Neural cell (in vitro differentiated cells): ENCODE measurements around the gene SMARCD1. TPM values are rescaled to one million over a fixed set of nuclear protein-coding genes. Genes with fewer than 3 reads are reported as not detected.

Experiments used
- H2AFZ ChIP-seq: fragments of 200-600, 300-800 bp; sonication (generic), shearing (Covaris generic); 2 replicates; pipeline ENCODE4 v1.6.0; 2014; ENCODE audit warnings: low read depth, mild to moderate bottlenecking, antibody characterized with exemption, low read length, moderate library complexity
- H3F3A ChIP-seq: fragments of 200-600 bp; shearing (Covaris generic); 2 replicates; pipeline ENCODE4 v1.6.1; 2016; ENCODE audit warnings: mild to moderate bottlenecking, moderate library complexity, mixed read lengths, antibody characterized with exemption, low read length; ENCODE audit not compliant: insufficient read depth, poor library complexity, severe bottlenecking
- H3K27ac ChIP-seq: fragments of 200-600, 300-800 bp; sonication (generic), shearing (Covaris generic); 2 replicates; pipeline ENCODE4 v1.5.1; 2014; ENCODE audit warnings: mild to moderate bottlenecking, low read length, moderate library complexity
- H3K27me3 ChIP-seq: fragments of 300-800, 200-600 bp; sonication (generic), shearing (Covaris generic); 2 replicates; pipeline ENCODE4 v1.6.0; 2014; ENCODE audit warnings: mild to moderate bottlenecking, low read depth, low read length, moderate library complexity; ENCODE audit not compliant: insufficient read depth
- H3K36me3 ChIP-seq: fragments of 300-800, 200-600 bp; sonication (generic), shearing (Covaris generic); 2 replicates; pipeline ENCODE4 v1.5.1; 2014; ENCODE audit warnings: mild to moderate bottlenecking, antibody characterized with exemption, low read length, moderate library complexity; ENCODE audit not compliant: insufficient read depth
- H3K4me2 ChIP-seq: fragments of 300-800, 200-600 bp; sonication (generic), shearing (Covaris generic); 2 replicates; pipeline ENCODE4 v1.6.0; 2014; ENCODE audit warnings: mild to moderate bottlenecking, low read length
- H3K4me3 ChIP-seq: fragments of 300-800, 200-600 bp; sonication (generic), shearing (Covaris generic); 2 replicates; pipeline ENCODE4 v1.5.1; 2014; ENCODE audit warnings: mild to moderate bottlenecking, low read length, moderate library complexity
- H3K79me2 ChIP-seq: fragments of 200-600 bp; shearing (Covaris generic); replicated peaks from 2 replicates; pipeline ENCODE4 v1.6.0; 2014; ENCODE audit warnings: mild to moderate bottlenecking, low read length, moderate library complexity; ENCODE audit not compliant: insufficient read depth
- H3K9ac ChIP-seq: fragments of 300-800, 200-600 bp; sonication (generic), shearing (Covaris generic); 2 replicates; pipeline ENCODE4 v1.6.1; 2016; ENCODE audit warnings: mild to moderate bottlenecking, low read length, mixed read lengths
- H3K9me2 ChIP-seq: fragments of 200-600 bp; shearing (Covaris generic); 2 replicates; pipeline ENCODE4 v1.6.1; 2016; ENCODE audit warnings: mild to moderate bottlenecking, low read length, mixed read lengths; ENCODE audit not compliant: insufficient read depth
- H3K9me3 ChIP-seq: fragments of 200-600, 300-800 bp; sonication (generic), shearing (Covaris generic); 2 replicates; pipeline ENCODE4 v1.6.1; 2016; ENCODE audit warnings: mild to moderate bottlenecking, mixed run types, low read length, moderate library complexity, mixed read lengths
- H4K20me1 ChIP-seq: fragments of 200-600 bp; shearing (Covaris generic); 2 replicates; pipeline ENCODE4 v1.6.1; 2016; ENCODE audit warnings: mild to moderate bottlenecking, mixed run types; ENCODE audit not compliant: insufficient read depth
- EP300 ChIP-seq: fragments of 450-650 bp; conservative IDR thresholded peaks from 2 replicates; pipeline ENCODE4 v1.6.1; 2014; ENCODE audit warnings: antibody characterized with exemption, mild to moderate bottlenecking, moderate library complexity; ENCODE audit not compliant: poor library complexity, severe bottlenecking
- EZH2 ChIP-seq: fragments of 200-600, 300-800 bp; shearing (Covaris generic), sonication (generic); IDR thresholded peaks from 2 replicates; pipeline ENCODE4 v1.6.1; 2014; ENCODE audit warnings: antibody characterized with exemption, low read length, borderline replicate concordance, mild to moderate bottlenecking; ENCODE audit not compliant: insufficient read depth, poor library complexity, severe bottlenecking
- POLR2AphosphoS5 ChIP-seq: IDR thresholded peaks from 2 replicates; pipeline ENCODE4 v1.6.1; 2012
- RAD21 ChIP-seq: fragments of 450-650 bp; conservative IDR thresholded peaks from 2 replicates; pipeline ENCODE4 v1.6.1; 2014; ENCODE audit warnings: antibody characterized with exemption, mild to moderate bottlenecking, moderate library complexity
- REST ChIP-seq: IDR thresholded peaks from 2 replicates; pipeline ENCODE4 v1.6.1; 2012; ENCODE audit warnings: borderline replicate concordance
- SMC3 ChIP-seq: fragments of 450-650 bp; conservative IDR thresholded peaks from 2 replicates; pipeline ENCODE4 v1.6.1; 2014; ENCODE audit warnings: antibody characterized with exemption, mild to moderate bottlenecking, moderate library complexity; ENCODE audit not compliant: poor library complexity
- TAF1 ChIP-seq: IDR thresholded peaks from 2 replicates; pipeline ENCODE4 v1.6.1; 2012; ENCODE audit warnings: low read depth
- polyA plus RNA-seq: library from polyadenylated mRNA; depleted of rRNA; stranded (reverse); fragments of >200 nt; gene quantifications from 2 replicates; pipeline ENCODE4 v1.2.3, GENCODE V29; 2014
- TF ChIP-seq, protein P1 (sequence below): fragments of 450-650 bp; IDR thresholded peaks from 2 replicates; pipeline ENCODE4 v1.5.1; 2014; ENCODE audit warnings: antibody characterized with exemption, mild to moderate bottlenecking, moderate library complexity; ENCODE audit not compliant: poor library complexity, severe bottlenecking

SMARCD1 gene
- polyA plus RNA-seq, 1 donor from 2014 or later = 90.9 TPM

GRCh38 chr12:50100561-50100960, 15.4 kb downstream of the SMARCD1 start:
- Histone ChIP-seq H3K27me3 (no peaks in the 10 kb centered on the region), H4K20me1 (no peaks in the 10 kb centered on the region), H3K36me3 (peaks cover 5% of the 10 kb centered on the region), H3F3A (peaks cover 4% of the 10 kb centered on the region), H3K9me2 (no peaks in the 10 kb centered on the region), H3K27ac (no peak overlapping the region), H3K4me3 (no peak overlapping the region), H3K4me2 (no peak overlapping the region), H2AFZ (no peak overlapping the region), H3K9me3 (no peaks in the 10 kb centered on the region), H3K79me2 (no peaks in the 10 kb centered on the region), H3K9ac (no peak overlapping the region)
- no peak for TF ChIP-seq SMC3
- no peak for TF ChIP-seq REST
- no peak for TF ChIP-seq TAF1
- no peak for TF ChIP-seq EZH2
- TF ChIP-seq EP300 = no peak
- no peak for TF ChIP-seq RAD21
- TF ChIP-seq, protein P1, sequence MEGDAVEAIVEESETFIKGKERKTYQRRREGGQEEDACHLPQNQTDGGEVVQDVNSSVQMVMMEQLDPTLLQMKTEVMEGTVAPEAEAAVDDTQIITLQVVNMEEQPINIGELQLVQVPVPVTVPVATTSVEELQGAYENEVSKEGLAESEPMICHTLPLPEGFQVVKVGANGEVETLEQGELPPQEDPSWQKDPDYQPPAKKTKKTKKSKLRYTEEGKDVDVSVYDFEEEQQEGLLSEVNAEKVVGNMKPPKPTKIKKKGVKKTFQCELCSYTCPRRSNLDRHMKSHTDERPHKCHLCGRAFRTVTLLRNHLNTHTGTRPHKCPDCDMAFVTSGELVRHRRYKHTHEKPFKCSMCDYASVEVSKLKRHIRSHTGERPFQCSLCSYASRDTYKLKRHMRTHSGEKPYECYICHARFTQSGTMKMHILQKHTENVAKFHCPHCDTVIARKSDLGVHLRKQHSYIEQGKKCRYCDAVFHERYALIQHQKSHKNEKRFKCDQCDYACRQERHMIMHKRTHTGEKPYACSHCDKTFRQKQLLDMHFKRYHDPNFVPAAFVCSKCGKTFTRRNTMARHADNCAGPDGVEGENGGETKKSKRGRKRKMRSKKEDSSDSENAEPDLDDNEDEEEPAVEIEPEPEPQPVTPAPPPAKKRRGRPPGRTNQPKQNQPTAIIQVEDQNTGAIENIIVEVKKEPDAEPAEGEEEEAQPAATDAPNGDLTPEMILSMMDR = no peak

GRCh38 chr12:50101663-50102062, 16.5 kb downstream of the SMARCD1 start:
- H3K79me2 ChIP-seq = no peaks in the 10 kb centered on the region
- no peak overlapping the region for H3K9ac ChIP-seq
- no peak overlapping the region for H3K27ac ChIP-seq
- TF ChIP-seq SMC3 (peak; percentile 56), RAD21 (peak; percentile 27), REST (no peak), POLR2AphosphoS5 (no peak), EP300 (no peak), EZH2 (no peak), TAF1 (no peak)
- TF ChIP-seq, protein P1 = peak; percentile 65
- no peaks in the 10 kb centered on the region for H4K20me1 ChIP-seq
- no peak overlapping the region for H2AFZ ChIP-seq
- no peaks in the 10 kb centered on the region for H3K9me2 ChIP-seq
- peaks cover 4% of the 10 kb centered on the region for H3F3A ChIP-seq
- no peak overlapping the region for H3K4me2 ChIP-seq
- peaks cover 5% of the 10 kb centered on the region for H3K36me3 ChIP-seq
- no peaks in the 10 kb centered on the region for H3K27me3 ChIP-seq
- no peaks in the 10 kb centered on the region for H3K9me3 ChIP-seq
- H3K4me3 ChIP-seq = no peak overlapping the region
